HG03175 (cell line): ENCODE results near the gene NEGR1.

Experiments used
- ATAC-seq: cut with Tn5 transposase; IDR thresholded peaks from one replicate; pipeline ENCODE4 v1.9.1; 2021; ENCODE audit warnings: mild to moderate bottlenecking, moderate library complexity; ENCODE audit not compliant: unreplicated experiment

The NEGR1 gene

DNA sequence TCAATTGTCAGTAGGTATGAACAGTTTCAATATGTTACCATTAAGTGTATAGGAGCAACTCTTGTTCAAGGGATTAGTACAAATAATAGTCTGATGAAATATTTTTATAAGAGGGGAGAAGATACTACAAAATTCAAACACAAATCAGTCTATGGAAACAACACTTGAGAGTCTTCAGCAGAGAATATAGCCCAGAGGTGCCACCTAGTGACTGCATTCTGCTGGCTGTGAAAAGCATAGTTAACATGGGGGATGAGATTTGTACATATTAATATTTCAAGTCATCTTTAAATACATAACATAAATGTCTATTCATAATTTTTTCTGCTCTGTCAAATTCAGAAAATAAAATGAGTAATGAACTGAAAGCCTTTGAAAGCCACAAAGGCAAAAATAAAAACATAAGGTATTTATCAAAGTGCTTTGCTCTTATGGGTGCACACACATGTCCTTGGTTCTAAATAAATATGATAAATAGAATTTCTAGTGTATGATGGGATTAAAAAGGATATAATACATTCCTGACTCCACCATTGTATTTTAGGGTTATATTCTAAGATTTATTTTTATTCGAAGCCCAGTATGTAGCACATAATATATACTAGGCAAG lies 760.6 kb downstream of the NEGR1 start:
- no peak for ATAC-seq

DNA sequence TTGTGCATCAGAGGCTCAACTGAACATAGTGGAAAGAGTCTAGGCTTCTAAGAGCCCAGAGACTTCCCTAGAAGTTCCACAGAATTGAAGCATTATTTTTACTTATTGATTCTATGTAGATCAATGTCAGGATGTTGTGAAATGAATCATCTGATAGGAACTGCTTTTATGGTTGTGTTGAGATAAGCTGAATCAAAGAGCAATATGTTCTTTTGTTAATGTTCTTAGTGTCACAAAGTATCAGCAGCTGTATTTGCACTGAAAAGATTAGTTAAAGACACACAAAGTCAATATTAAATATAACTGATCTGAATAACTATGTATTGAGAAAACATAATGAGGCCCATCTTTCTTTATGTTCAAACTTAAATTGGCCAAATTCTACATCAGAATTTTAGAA lies 770.8 kb downstream of the NEGR1 start:
- no peak for ATAC-seq

DNA sequence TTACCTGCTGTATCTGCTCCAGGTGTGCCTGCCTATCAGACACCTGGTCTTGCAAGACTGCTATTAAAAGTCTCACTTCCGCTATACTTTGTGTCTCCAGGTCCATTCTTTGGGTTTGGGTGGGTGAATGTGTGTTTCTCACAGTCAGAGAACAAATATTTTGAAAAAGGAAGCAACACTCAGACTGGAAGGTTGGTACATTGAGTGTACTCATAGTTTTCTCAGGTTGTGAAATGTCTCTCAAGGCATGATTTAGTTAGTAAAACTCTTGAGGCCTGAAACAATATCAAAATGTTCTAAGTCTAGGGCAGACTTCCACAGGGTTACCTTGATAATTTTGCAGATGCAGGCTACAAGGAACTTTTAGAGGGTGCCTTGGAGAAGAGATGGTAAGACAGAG lies 771.6 kb downstream of the NEGR1 start:
- ATAC-seq, result no peak

DNA sequence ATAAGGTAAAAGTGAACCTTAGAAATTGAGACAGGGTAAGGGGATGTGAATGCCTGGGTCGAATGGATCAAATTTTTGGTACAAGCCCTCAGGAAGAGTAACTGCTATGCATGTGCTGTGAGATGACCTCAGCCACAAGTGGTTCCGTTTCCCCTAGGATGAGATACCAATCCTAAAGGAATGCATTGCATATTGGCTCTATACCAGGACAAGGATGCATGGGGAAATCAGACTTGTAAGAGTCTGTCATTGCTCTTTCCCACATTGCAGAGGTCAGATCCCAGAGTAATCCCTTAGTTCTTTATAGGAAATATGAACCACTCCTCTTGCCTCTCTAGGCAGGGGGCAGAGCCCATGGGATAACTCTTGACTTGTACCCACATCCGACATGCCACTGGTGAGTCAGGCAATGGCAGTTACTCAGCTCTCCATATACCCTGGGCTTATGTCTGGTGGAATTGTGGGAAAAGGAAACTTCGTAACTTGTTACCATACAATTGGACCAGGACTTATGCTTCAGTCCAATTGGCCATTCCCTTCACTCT lies 773.2 kb downstream of the NEGR1 start:
- ATAC-seq, result no peak

DNA sequence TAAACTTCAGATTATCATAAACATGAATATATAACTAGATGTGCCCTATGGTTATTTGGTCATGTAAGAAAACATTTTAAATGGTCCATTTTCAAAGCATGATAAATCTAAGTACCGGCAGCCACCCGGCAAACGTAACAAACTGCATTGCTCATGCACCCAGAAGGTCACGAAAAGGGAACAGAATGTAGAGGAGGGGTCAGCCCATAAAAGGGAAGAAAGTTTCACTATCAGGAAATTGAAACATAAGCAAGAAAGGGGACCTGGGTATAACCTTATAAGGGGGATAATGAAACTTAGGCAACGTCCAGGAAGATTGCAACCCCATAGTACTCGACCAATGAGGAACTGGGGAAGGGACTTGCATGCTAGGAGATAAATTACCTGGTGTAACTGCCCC lies 780.3 kb downstream of the NEGR1 start:
- ATAC-seq, result no peak

DNA sequence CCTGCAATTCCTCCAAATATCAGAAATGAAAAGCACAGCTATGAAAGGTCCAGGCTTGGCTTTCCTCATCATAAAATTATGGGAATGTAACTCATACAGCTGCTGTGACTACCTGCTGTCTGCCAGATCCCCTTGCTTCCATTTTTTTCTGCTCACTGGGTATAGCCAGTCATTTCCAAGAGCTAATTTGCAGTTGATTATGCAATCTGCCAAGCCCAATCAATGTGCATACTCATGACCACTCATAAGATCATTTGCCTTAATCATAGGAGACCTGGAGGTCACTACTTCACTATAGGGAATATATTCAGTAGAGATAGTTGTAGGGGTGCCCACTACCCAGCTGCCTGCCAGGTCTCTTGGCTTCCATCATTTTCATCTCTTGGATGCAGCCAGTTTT lies 783.8 kb downstream of the NEGR1 start:
- ATAC-seq, result no peak

DNA sequence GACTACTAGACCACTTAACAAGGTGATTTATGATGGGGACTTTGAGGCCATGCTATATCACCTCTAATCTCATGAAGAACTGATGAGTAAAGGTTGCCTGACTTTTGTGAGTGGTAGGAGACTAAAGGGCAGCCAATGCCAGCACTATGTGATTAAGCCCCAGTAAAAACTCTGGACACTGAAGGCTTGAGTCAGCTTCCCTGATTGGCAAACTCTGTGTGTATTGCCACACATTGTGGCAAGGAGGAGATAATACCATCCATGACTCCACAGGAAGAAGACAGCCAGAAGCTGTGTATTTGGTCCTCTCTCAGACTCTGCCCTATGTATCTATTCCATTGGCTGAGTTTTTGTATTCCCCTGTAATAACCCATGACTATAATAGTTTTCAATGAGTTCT lies 788.2 kb downstream of the NEGR1 start:
- no peak for ATAC-seq

DNA sequence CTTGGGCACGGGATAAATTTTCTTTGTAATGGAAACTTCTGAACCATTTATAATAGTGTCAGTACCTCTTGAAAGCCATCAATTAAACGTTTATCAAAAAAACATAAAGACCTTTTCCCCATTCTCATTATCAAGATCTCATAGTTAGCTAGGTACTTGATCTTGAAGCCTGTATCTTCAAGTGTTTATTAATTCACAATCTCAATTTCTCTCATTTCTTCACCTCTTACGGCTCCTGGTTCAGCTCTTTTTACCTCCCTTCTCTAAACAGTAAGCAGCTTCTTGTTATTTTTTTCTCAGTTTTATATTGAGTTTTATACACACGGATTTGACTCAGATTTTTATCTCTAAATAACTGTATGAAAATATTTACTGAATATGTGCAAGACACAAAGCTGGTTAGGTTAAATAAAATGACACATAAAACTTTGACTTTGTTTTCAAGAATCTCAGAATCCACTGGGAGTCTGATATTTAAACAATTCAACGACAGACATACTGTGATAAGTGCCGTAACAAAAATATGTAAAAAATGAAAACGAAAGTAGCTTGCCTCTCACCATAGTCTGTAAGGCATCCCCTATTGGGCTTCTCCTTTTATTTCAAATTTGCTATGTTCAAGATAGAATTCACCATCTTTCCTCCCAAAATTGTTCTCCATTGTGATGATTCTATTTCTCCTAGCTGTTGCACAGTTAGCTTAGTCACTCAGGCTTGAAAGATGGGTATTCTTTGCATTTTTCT lies 789.9 kb downstream of the NEGR1 start:
- ATAC-seq, result no peak

DNA sequence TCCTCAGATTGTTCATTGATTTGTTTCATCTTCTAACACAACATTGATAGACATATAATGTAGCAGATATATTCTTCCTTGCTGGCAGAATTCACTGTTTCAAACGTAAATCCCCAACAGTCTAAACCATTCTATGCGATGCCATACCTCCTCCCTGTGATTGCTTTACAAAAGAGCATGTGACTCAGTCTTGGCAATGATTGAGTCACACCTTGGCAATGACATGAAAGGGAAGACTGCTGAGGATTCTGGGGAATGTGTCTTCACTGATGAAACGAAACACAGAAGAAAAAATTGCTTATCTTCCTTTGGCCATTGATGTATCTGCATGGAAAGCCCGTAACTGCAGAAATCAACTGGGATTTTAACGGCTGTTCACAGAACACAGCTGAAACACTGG lies 791.9 kb downstream of the NEGR1 start:
- no peak for ATAC-seq

DNA sequence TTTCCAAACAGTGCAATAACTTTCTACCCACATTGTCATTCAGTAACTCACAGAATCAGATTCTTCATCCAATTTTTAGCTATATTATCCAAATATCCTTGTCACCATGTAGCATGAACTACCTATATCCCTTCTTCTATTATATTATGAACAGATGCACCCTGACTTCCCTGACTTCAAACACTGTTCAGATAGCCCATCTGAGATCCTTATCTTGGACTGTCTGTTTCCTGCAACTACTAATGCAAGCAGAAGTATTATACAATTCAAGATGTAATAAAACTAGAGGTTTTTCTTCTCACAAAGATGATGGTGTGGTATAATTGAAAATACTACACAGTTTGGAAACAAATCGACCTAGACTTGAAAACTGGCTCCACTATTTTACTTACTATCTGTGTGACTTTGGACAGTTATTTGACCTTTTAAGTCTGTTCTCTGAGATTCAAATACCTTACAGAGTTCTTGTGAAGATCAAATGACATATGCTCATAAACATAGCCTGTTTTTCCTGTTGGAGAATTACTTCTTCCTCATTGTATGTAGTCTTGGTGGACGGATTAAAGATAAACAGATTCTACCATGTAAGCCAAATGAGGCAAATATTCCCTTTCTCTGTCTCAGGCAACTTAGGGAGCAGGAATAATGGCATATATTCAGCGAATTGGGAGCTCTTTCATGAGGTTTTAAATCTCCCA lies 793.6 kb downstream of the NEGR1 start:
- no peak for ATAC-seq

DNA sequence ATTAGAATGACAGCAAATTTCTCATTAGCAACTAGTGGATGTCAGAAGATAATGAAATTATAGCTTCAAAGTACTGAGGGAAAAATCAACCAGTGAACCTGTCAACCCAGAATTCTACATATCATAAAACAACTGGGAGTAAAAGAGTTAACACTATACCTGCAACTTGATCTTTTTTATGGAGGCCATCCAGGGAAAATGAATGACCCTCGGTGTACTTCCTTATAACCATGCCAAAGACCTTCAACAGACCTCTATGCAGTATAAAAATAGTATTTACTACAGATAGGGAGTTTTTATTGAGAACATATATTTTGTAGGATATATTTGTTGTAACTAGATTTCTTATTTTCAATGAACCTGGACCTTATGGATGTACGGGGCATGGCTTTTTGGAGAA lies 809.0 kb downstream of the NEGR1 start:
- no peak for ATAC-seq

DNA sequence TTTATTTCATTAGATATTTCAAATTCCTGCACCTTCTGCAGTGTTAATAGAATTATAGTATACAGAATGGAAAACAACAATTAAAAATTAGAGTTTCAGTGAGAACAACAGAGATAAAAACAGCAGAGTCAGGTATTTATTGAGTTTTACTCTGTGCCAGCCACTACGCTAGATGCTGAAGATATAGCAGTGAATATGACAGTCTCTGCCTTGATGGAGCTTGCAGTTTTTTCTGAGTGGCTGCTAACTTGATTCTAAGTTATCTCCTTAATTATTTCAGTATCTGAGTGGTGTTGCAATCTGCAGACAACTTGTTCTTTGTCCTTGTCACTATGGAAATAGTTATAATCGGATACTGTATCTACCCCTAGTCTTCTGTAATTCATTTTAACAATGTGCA lies 817.2 kb downstream of the NEGR1 start:
- no peak for ATAC-seq

DNA sequence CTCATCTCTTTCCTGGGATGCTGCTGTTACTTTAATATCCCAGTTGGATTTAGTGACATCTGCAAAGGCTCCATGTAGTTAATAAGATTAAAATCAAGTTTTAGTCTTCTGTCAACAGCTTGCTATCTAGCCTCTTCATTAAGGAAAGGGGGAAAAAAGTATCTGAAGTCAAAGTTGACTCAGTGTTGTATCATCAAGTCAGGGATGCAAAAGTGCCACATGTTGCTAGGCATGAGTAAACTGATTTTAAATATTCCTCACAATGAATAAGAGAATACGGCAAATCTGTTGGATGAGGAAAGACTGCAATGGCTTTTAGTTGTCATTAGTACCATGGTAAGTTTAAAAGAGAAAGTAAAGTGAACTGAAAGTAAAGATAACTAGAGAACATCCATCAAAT lies 818.3 kb downstream of the NEGR1 start:
- no peak for ATAC-seq

DNA sequence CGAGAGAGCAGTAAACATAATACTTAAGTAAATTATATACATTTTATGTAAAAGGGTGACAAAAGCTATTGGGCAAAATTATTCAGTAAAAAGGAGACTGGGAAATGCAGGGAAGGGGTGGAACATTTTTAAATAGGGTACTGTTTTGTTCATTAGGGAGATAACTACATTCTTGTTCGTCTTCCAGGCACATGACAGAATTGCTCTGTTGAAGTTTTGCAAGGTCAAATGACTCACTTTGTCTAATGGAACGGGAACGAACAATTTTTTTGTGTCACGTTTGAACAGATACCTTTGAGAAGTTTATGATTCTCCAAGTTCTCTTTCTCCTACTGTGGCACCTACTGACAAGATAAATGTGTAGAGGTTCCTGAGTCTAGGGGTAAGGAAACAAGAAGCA lies 819.2 kb downstream of the NEGR1 start:
- no peak for ATAC-seq

DNA sequence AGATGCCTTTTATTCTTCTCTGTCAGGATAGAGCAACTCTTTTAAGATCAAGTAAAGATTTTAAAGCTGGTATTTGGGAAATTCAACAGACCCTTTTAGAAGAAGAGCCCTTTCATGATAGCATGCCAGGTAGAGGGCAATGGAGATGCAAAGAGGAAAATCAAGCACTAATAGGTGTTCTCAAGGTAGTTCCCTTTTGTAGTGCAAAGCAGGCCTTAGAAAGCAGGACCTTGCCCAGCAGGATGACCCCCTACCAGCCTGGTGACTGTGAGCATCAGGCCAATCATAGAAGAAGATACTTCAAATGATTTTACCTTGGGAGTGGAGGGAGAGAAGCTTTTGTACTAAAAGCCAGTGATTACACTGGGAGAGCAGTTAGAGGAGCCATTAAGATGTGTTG lies 820.1 kb downstream of the NEGR1 start:
- no peak for ATAC-seq

DNA sequence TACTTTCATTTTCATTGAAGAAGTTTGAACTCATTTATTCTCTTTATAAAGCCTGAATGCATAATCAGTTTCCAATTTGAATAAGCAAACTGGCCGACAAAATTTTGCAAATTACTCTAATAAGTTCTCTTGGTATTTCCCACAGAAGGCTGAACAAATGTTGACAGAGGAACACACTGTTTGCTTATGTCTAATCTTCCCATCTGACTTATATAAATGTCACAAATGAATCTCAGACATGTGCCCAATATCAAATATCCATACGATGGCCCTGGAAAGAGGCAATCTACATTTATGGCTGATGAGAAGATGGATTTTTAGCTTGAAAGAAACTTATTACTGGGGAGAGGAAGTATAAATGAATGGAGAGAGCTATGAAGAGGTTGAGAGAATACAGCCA lies 820.9 kb downstream of the NEGR1 start:
- no peak for ATAC-seq

DNA sequence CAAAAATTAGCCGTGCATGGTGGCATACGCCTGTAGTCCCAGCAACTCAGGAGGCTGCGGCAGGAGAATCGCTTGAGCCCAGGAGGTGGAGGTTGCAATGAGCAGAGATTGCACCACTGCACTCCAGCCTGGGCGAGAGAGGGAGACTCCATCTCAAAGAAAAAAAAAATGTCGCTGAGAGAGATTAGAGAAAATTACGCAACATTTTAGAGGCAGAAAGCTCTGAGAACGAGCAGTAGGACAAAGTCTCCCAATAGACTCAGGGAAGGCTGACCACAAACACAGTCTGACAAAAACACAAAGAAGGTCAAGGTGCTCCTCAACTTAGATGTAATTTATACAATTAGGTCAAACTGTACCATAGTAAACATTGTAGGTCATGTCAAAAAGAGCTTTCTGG lies 833.9 kb downstream of the NEGR1 start:
- no peak for ATAC-seq

DNA sequence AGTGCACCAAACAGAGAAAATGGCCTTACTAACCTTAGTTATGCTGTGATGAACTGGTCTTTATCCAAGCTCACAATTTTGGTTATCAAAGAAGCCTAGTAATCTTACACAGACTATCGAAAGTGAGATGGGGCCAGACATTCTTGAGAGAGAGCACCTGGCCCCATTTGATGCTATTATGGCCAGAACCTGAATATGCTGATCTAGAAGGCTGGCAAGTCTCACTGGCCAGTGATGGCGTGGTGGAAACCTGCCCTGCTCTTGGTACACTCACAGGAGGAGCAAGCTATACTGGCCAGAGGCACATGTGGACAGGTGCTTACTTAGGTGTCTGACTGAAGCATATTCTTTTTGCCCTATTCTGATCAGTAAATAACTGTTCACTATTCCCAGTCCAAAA lies 843.7 kb downstream of the NEGR1 start:
- no peak for ATAC-seq

DNA sequence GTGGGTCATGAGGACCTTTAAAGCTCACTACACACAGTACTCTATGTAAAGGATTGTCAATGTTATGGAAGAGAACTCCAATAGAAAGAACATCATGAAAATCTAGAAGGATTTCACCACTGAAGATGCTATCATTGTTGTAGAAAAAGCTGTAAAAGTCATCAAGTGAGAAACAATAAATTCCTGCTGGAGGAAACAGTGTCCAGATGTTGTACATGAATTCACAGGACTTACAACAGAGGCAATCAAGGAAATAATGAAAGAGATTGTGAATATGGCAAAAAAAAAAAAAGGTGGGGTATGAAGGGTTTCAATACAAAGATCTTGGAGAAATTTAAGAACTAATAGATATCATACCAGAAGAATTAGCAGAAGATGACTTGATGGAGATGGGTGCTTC lies 846.4 kb downstream of the NEGR1 start:
- ATAC-seq, result no peak

DNA sequence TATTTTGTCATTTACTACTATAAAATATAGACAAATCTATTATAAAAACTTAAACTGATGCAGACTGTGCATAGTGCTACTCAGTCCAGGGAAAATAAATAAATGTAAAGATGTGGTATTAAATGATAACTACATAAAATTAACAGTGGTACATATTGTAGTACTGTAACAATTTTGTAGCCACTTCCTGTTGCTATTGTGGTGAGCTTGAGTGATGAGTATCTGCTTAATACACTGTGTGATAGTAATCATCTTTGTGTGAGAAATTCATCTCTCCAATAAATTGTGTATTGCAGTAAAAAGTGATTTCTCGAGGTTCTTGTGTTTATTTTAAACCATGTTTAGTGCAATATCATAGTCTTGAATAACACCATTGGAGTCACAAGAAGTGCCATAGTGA lies 848.1 kb downstream of the NEGR1 start:
- ATAC-seq, result no peak

DNA sequence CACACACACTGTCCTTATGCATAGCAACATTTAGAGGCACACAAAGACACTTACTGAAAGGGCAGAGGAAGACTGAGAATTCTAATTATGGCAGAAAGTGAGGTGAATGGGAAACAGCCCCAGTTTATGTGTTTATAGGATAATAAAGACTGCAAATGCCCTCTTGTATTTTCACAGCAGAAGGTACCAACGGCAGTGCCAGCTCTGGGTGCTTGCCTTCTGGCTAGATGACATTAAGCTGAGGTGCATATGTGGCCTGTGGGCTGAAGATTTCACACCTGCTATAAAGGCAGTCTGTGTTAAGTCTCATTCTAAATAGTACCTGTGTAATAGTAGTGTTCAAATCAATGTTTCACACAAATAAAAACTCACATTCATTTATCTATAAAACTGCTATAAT lies 854.3 kb downstream of the NEGR1 start:
- ATAC-seq, result no peak

DNA sequence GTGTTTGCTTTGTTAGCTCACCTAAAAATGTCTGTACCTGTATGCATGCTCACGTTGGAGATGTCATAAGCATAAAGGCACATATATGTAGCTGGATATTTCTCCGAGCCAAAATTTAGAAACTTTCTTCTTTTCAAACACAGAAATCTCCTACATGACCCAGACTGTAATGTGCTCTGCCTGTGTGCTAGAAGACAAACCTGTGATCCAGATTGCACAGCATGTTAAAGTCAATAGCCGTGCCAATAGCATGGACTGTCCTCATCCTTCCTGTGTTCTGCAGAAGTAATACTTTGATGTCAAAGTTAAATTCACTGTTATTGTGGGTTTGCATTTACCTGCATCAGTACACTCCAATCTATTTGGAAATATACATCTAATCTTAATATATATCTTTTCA lies 855.3 kb downstream of the NEGR1 start:
- ATAC-seq, result no peak
